SK-N-SH (cell line): Measurements from ENCODE around the gene SUSD3. TPM values are rescaled to one million over a fixed set of nuclear protein-coding genes. Genes with fewer than 3 reads are reported as not detected.

Source experiments
- CTCF ChIA-PET: fragments of 300-600, 350-600 bp; formaldehyde crosslinking; extraction: SDS; loops from one replicate; lab custom pipeline; 2021; lab: Yijun Ruan, JAX
- POLR2A ChIA-PET: fragments of 350-600 bp; sonication (Branson Sonifier 250); formaldehyde crosslinking; extraction: SDS; loops from one replicate; lab custom pipeline; 2020; ENCODE audit warnings: antibody characterized with exemption, inconsistent platforms; lab: Yijun Ruan, JAX
- DNase-seq: peaks from one replicate; pipeline ENCODE4 v3.0.0; 2012
- H2AFZ ChIP-seq: fragments of 200-600 bp; sonication (generic); 2 replicates; pipeline ENCODE4 v1.8.1; 2016; ENCODE audit warnings: antibody characterized with exemption, mild to moderate bottlenecking, low read depth
- H3F3A ChIP-seq: fragments of 200-600 bp; sonication (generic); replicated peaks from 2 replicates; pipeline ENCODE3; 2016; ENCODE audit warnings: antibody characterized with exemption, mild to moderate bottlenecking; ENCODE audit not compliant: insufficient read depth
- H3K27ac ChIP-seq, 2 experiments: fragments of 200-500 bp in 1 of 2; fragments of 200-600 bp in 1 of 2; sonication (Bioruptor generic) in 1 of 2; sonication (generic), shearing (Covaris generic) in 1 of 2; 2 replicates each; pipeline versions ENCODE4 v1.5.1 to v1.6.1; 2014 to 2016; ENCODE audit warnings: low read depth in 2 of 2, inconsistent platforms in 1 of 2, low read length in 1 of 2, mild to moderate bottlenecking in 1 of 2, mixed read lengths in 1 of 2
- H3K27me3 ChIP-seq: fragments of 200-600 bp; sonication (generic), shearing (Covaris generic); 2 replicates; pipeline ENCODE4 v1.6.1; 2016; ENCODE audit warnings: mixed run types; ENCODE audit not compliant: insufficient read depth
- H3K36me3 ChIP-seq, 2 experiments: fragments of 200-500 bp in 1 of 2; fragments of 200-600 bp in 1 of 2; sonication (Bioruptor generic) in 1 of 2; sonication (generic) in 1 of 2; replicated peaks in 1 of 2; 2 replicates each; pipeline versions ENCODE3 to v1.5.1; 2014 to 2016; ENCODE audit warnings: low read length in 1 of 2, mild to moderate bottlenecking in 1 of 2; ENCODE audit not compliant: insufficient read depth in 2 of 2, control insufficient read depth in 1 of 2
- H3K4me1 ChIP-seq, 2 experiments: fragments of 200-500 bp in 1 of 2; fragments of 200-600 bp in 1 of 2; sonication (Bioruptor generic) in 1 of 2; sonication (generic), shearing (Covaris generic) in 1 of 2; 2 replicates each; pipeline versions ENCODE4 v1.5.1 to v1.6.1; 2014 to 2016; ENCODE audit warnings: low read depth in 1 of 2, low read length in 1 of 2, mixed run types in 1 of 2; ENCODE audit not compliant: insufficient read depth in 2 of 2, control insufficient read depth in 1 of 2
- H3K4me2 ChIP-seq: fragments of 200-600 bp; sonication (generic), shearing (Covaris generic); 2 replicates; pipeline ENCODE4 v1.6.1; 2017; ENCODE audit warnings: mixed run types
- H3K4me3 ChIP-seq, 2 experiments: fragments of 200-500 bp in 1 of 2; fragments of 200-600 bp in 1 of 2; sonication (Bioruptor generic) in 1 of 2; sonication (generic), shearing (Covaris generic) in 1 of 2; 2 replicates each; pipeline versions ENCODE4 v1.5.1 to v1.8.1; 2014 to 2016; ENCODE audit warnings: low read depth in 2 of 2, inconsistent platforms in 1 of 2, low read length in 1 of 2, mild to moderate bottlenecking in 1 of 2, mixed read lengths in 1 of 2, moderate library complexity in 1 of 2
- H3K79me2 ChIP-seq: fragments of 200-600 bp; sonication (generic); 2 replicates; pipeline ENCODE4 v1.8.1; 2017; ENCODE audit warnings: mild to moderate bottlenecking; ENCODE audit not compliant: insufficient read depth
- H3K9ac ChIP-seq: fragments of 200-600 bp; sonication (generic); 2 replicates; pipeline ENCODE4 v1.6.1; 2017; ENCODE audit warnings: mixed run types
- H3K9me2 ChIP-seq: fragments of 200-600 bp; sonication (generic); 2 replicates; pipeline ENCODE4 v1.6.1; 2017; ENCODE audit warnings: mixed run types
- H3K9me3 ChIP-seq: fragments of 200-600 bp; sonication (generic); 2 replicates; pipeline ENCODE4 v1.6.1; 2017; ENCODE audit warnings: mixed run types, mild to moderate bottlenecking, moderate library complexity
- H4K20me1 ChIP-seq: fragments of 200-600 bp; sonication (generic); 2 replicates; pipeline ENCODE4 v1.6.1; 2017; ENCODE audit warnings: mild to moderate bottlenecking, mixed run types; ENCODE audit not compliant: insufficient read depth
- CHD2 ChIP-seq: fragments of 150-350 bp; IDR thresholded peaks from 2 replicates; pipeline ENCODE4 v1.6.1; 2018; ENCODE audit warnings: low read length; ENCODE audit not compliant: partially characterized antibody
- FOXJ3 ChIP-seq: sonication (generic); formaldehyde crosslinking; IDR thresholded peaks from 2 replicates; pipeline ENCODE4 v1.5.1; 2020; ENCODE audit warnings: mild to moderate bottlenecking, missing genetic modification reagents
- FOXM1 ChIP-seq: IDR thresholded peaks from 2 replicates; pipeline ENCODE4 v1.4.0; 2012; ENCODE audit warnings: low read depth, mild to moderate bottlenecking
- GATA2 ChIP-seq: sonication (generic); formaldehyde crosslinking; IDR thresholded peaks from 2 replicates; pipeline ENCODE4 v1.5.0; 2020; ENCODE audit warnings: mild to moderate bottlenecking, missing genetic modification reagents
- JUND ChIP-seq: IDR thresholded peaks from 2 replicates; pipeline ENCODE4 v1.4.0; 2012
- MEF2A ChIP-seq: IDR thresholded peaks from 2 replicates; pipeline ENCODE4 v1.4.0; 2012; ENCODE audit warnings: low read depth, borderline replicate concordance
- POLR2AphosphoS5 ChIP-seq: IDR thresholded peaks from 2 replicates; pipeline ENCODE4 v1.6.1; 2012; ENCODE audit warnings: low read depth, low read length
- RFX5 ChIP-seq: IDR thresholded peaks from 2 replicates; pipeline ENCODE4 v1.6.1; 2012; ENCODE audit warnings: mild to moderate bottlenecking, improper control_type of control experiment, low read length
- RXRA ChIP-seq: IDR thresholded peaks from 2 replicates; pipeline ENCODE4 v1.4.0; 2012; ENCODE audit warnings: low read depth, mild to moderate bottlenecking, borderline replicate concordance
- SIN3A ChIP-seq: IDR thresholded peaks from 2 replicates; pipeline ENCODE4 v1.6.1; 2012; ENCODE audit warnings: low read depth, mild to moderate bottlenecking, low read length, moderate library complexity, borderline replicate concordance
- TAF1 ChIP-seq: IDR thresholded peaks from 2 replicates; pipeline ENCODE4 v1.6.1; 2012; ENCODE audit warnings: low read depth, mild to moderate bottlenecking, low read length, moderate library complexity, borderline replicate concordance
- TCF12 ChIP-seq: IDR thresholded peaks from 2 replicates; pipeline ENCODE4 v1.4.0; 2012
- YY1 ChIP-seq: IDR thresholded peaks from 2 replicates; pipeline ENCODE4 v1.4.0; 2012; ENCODE audit warnings: low read depth, mild to moderate bottlenecking
- WGBS: methylation state at CpG from one replicate; pipeline ENCODE4 v1.1.6; 2017; ENCODE audit warnings: low lambda C conversion rate; 5-methylcytosine and 5-hydroxymethylcytosine counted together
- polyA plus RNA-seq, 3 experiments: library from polyadenylated mRNA; depleted of rRNA; stranded (reverse); fragments of >200 nt; gene quantifications; 2 replicates each; pipeline ENCODE4 v1.2.3, GENCODE V29; 2012
- TF ChIP-seq, protein P1 (sequence below): IDR thresholded peaks from 2 replicates; pipeline ENCODE4 v1.6.1; 2012; ENCODE audit warnings: mild to moderate bottlenecking, low read depth, low read length, moderate library complexity
- TF ChIP-seq, protein P2 (sequence below): fragments of 150-350 bp; IDR thresholded peaks from 2 replicates; pipeline ENCODE4 v1.6.1; 2017; ENCODE audit warnings: antibody characterized with exemption, low read length, low read depth, borderline replicate concordance
- TF ChIP-seq, protein P3 (sequence below): fragments of 200-600 bp; sonication (generic); IDR thresholded peaks from 2 replicates; pipeline ENCODE4 v1.6.1; 2017; ENCODE audit warnings: antibody characterized with exemption, mild to moderate bottlenecking, moderate library complexity

SUSD3 gene
- polyA plus RNA-seq, 1 of the 3 experiments (the other 2 are of a cell fraction), result 0.49 TPM

DNA sequence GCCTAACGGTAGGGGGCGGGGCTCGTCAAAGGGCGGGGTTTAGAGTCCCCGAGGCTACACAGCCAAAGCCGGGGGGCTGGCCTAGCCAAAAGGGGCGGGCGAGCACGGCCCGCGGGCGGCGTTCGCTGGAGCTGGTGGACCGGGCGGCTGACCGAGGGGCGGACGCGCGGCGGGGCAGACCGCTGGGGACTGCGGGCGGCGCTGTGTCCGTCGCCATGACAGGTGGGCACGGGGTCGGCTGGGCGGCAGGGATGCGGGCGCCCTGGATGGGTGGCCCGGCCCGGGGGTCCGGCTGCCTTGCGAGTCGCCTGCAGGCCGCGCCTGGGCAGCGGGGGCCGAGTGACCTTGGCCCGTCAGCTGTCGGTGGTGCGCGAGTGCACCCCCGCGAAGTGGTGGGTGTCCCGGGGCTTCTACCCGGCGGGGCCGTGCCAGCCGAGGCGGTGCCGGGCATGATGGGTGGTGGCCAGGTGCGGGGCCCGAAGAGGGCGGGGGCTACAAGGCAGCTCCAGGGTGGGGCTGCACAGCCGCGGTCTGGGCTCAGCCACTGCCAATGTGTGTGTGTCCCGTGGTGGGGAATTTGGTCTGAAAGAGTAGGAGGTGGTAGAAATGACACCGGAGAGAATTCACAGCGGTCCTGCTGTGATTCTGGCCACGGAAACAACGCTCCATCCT, 37.8 kb downstream of the SUSD3 start, which contains the start of gene CARD19 (continued):
- TF ChIP-seq, protein P1, sequence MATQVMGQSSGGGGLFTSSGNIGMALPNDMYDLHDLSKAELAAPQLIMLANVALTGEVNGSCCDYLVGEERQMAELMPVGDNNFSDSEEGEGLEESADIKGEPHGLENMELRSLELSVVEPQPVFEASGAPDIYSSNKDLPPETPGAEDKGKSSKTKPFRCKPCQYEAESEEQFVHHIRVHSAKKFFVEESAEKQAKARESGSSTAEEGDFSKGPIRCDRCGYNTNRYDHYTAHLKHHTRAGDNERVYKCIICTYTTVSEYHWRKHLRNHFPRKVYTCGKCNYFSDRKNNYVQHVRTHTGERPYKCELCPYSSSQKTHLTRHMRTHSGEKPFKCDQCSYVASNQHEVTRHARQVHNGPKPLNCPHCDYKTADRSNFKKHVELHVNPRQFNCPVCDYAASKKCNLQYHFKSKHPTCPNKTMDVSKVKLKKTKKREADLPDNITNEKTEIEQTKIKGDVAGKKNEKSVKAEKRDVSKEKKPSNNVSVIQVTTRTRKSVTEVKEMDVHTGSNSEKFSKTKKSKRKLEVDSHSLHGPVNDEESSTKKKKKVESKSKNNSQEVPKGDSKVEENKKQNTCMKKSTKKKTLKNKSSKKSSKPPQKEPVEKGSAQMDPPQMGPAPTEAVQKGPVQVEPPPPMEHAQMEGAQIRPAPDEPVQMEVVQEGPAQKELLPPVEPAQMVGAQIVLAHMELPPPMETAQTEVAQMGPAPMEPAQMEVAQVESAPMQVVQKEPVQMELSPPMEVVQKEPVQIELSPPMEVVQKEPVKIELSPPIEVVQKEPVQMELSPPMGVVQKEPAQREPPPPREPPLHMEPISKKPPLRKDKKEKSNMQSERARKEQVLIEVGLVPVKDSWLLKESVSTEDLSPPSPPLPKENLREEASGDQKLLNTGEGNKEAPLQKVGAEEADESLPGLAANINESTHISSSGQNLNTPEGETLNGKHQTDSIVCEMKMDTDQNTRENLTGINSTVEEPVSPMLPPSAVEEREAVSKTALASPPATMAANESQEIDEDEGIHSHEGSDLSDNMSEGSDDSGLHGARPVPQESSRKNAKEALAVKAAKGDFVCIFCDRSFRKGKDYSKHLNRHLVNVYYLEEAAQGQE, result no peak
- TF ChIP-seq RXRA, result no peak
- TF ChIP-seq, protein P2, sequence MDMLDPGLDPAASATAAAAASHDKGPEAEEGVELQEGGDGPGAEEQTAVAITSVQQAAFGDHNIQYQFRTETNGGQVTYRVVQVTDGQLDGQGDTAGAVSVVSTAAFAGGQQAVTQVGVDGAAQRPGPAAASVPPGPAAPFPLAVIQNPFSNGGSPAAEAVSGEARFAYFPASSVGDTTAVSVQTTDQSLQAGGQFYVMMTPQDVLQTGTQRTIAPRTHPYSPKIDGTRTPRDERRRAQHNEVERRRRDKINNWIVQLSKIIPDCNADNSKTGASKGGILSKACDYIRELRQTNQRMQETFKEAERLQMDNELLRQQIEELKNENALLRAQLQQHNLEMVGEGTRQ, result no peak
- peak; percentile 14; the same call in 1 of the 2 replicates for TF ChIP-seq SIN3A
- TF ChIP-seq FOXM1, result no peak
- TF ChIP-seq POLR2AphosphoS5, result peak; percentile 57; the same call in 1 of the 2 replicates
- TF ChIP-seq CHD2, result no peak
- no peak for TF ChIP-seq FOXJ3 (CRISPR knock-in tag)
- TF ChIP-seq TAF1, result peak; percentile 53; the same call in 1 of the 2 replicates

DNA sequence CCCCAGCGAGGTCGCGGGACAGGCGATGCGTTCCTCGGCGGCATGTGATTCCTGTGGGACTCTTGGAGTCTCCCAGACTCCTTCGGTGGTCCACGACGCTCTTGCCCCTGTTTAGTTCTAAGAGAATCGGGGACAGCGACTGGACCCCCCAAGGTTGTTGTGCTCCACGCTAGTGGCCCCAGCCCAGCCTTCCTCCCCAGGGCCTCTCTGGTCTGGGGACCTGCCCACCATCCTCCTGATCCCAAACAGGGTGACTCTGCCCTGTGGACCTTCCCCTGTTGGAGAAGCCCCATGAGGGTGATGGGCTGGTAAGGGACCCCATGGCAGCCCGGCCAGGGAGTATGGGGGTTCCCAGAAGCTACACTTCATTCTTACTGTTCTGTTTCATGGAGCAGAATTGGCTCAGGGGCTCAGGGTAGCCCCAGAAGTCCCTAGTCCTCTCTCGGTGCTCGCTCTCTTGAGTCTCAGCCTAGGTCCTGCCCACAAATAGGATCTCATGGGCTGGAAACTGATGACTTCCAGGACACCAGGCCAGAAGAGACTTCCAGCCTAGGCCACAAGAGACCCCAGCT, 38.4 kb downstream of the SUSD3 start:
- DNase-seq, result no peak
- peaks cover 26% of the 10 kb centered on the region for H4K20me1 ChIP-seq
- TF ChIP-seq TCF12, result no peak
- no peak for TF ChIP-seq MEF2A
- no peak for TF ChIP-seq YY1
- TF ChIP-seq, protein P2, result no peak
- TF ChIP-seq, protein P1, result no peak
- TF ChIP-seq RXRA, result no peak
- TF ChIP-seq CHD2, result no peak
- TF ChIP-seq, protein P3, sequence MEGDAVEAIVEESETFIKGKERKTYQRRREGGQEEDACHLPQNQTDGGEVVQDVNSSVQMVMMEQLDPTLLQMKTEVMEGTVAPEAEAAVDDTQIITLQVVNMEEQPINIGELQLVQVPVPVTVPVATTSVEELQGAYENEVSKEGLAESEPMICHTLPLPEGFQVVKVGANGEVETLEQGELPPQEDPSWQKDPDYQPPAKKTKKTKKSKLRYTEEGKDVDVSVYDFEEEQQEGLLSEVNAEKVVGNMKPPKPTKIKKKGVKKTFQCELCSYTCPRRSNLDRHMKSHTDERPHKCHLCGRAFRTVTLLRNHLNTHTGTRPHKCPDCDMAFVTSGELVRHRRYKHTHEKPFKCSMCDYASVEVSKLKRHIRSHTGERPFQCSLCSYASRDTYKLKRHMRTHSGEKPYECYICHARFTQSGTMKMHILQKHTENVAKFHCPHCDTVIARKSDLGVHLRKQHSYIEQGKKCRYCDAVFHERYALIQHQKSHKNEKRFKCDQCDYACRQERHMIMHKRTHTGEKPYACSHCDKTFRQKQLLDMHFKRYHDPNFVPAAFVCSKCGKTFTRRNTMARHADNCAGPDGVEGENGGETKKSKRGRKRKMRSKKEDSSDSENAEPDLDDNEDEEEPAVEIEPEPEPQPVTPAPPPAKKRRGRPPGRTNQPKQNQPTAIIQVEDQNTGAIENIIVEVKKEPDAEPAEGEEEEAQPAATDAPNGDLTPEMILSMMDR, result no peak
- TF ChIP-seq FOXM1, result no peak
- no peak for TF ChIP-seq JUND
- TF ChIP-seq GATA2, result no peak
- no peak for TF ChIP-seq RFX5
- peak overlapping the region; percentile 96 to 97 for H3K4me3 ChIP-seq
- H3K9ac ChIP-seq, result peak overlapping the region; percentile 84
- peaks cover 0 to 9% of the 10 kb centered on the region in 2 experiments for H3K36me3 ChIP-seq
- H3K9me3 ChIP-seq, result no peaks in the 10 kb centered on the region
- POLR2A ChIA-PET, result no interaction called here
- peaks cover 24 to 42% of the 10 kb centered on the region in 2 experiments; a peak in 3 of 4 replicates for H3K4me1 ChIP-seq
- H3K79me2 ChIP-seq, result peaks cover 54% of the 10 kb centered on the region
- WGBS, result 71% methylated on average over 3 of the region's 16 CpGs
- peak overlapping the region; percentile 82 to 89; a peak in 2 of 4 replicates for H3K27ac ChIP-seq
- peaks cover 24% of the 10 kb centered on the region for H3F3A ChIP-seq
- peak overlapping the region; percentile 96 for H3K4me2 ChIP-seq
- H2AFZ ChIP-seq, result no peak overlapping the region
- H3K27me3 ChIP-seq, result no peaks in the 10 kb centered on the region
- CTCF ChIA-PET, result interaction anchor here (1.5 to 4.1 kb wide), 3 partner anchors 10 to 93 kb away, joined by 4 to 28 read pairs (median 7); no protein-coding TSS in a partner anchor
- H3K9me2 ChIP-seq, result no peaks in the 10 kb centered on the region
